GM19193 (cell line): ENCODE measurements around the gene RAB9A.

ENCODE experiments used
- POLR2A ChIP-seq: IDR thresholded peaks from 4 replicates; pipeline ENCODE4 v1.6.1; 2011; ENCODE audit not compliant: insufficient read depth, insufficient read length; ENCODE audit errors: extremely low read depth

The RAB9A gene

GRCh38 chrX:13694359-13694758, 5.4 kb downstream of the RAB9A start:
- TF ChIP-seq POLR2A: no peak

DNA sequence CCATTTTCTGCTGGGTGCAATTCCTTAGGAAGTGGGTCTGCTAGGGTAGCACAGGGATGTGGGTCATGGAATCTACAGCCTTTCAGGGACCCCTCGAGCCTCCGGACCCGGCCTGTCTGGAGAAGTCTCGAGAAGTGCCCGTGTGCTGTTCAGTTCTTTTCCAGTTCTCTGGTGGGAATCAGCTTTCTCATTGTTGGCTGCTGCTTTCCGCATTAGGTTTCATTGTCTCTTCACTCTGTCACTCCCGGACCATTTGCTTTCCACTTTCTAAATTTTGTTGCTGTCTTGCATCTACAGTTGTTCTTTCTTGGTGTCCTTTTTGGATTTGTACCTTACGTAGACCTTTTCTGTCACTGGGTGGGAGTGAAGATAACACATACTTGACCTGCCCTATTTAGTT, 6.1 kb downstream of the RAB9A start:
- TF ChIP-seq POLR2A: no peak

- no peak for TF ChIP-seq POLR2A
These were observed 6.7 kb downstream of the RAB9A start for GRCh38 chrX:13695601-13696115.

GRCh38 chrX:13697455-13697854, 8.5 kb downstream of the RAB9A start:
- TF ChIP-seq POLR2A: no peak

- no peak for TF ChIP-seq POLR2A
These were observed 9.0 kb downstream of the RAB9A start for GRCh38 chrX:13697976-13698375.

- TF ChIP-seq POLR2A: no peak
These were observed 9.5 kb downstream of the RAB9A start for GRCh38 chrX:13698432-13698831.

- TF ChIP-seq POLR2A: no peak
These were observed 10.4 kb downstream of the RAB9A start for GRCh38 chrX:13699183-13699826.

- TF ChIP-seq POLR2A: no peak
These were observed 11.5 kb downstream of the RAB9A start for GRCh38 chrX:13700380-13700779.

DNA sequence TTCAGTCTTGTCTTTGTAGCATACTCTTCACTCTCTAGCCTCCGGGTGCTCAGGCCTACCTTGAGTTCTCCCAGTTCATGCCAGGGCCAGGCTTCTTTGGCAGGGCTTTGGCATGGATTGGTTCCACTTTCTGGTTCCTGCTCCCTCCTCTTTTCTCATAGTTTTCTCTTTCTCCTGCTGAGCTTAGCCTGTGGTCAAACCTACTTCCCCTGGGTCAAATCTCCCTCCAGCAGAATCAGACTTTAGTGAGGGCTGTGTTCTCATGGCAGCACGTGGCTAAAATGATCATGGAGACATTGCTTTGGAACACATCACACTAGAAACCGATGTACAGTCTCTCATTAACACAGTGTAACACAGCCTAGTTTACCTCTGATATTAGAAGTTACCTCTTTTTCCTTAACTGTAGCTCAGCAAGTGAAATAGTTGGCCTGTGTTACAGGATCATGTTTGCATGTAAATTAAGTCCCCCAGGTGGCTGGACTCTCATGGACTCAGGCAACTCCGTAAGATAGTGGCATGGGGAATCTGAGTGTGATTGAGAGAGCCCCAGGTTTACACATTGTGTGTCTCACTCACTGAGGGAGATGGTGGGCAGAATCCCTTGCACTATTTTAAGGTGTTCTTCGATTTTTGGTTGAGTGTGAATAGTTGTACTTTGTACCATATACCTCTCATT, 13.3 kb downstream of the RAB9A start:
- TF ChIP-seq POLR2A: no peak

DNA sequence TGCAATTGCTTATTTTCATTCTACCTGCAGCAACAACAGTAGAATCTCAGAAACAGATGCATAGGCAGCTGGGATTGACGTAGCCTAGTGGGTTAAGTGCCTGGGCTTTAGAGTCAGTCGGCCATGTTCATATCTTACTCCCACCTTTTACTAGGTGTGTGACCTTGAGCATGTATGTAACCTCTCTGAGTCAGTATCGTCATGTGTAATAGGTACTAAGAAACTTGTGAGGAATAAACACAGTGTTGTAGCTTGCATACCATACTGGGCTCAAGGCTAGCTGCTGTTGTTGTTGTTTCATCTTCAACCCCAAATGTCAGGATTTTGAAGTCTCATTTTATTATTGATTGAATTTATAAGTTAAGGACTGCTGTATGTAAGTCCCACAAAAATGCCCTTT, 14.2 kb downstream of the RAB9A start:
- no peak for TF ChIP-seq POLR2A

DNA sequence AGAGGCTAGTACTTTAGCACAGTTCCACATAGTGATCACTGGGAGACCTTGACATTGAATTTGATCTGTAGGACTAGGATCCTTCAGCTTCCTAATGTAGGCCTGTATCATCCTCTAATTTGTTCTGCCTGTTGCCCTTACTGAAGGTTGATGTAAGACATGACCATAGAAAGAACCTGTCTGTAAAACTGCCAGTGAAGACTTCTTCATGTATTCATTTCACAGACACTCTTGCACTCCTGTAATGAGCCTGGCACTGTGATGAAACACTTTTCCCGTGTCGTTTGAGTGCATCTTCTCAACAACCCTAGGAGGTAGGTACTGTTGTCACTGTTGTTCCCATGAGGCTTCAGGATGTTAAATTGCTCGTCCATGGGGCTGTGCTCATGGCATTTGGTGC, 14.7 kb downstream of the RAB9A start:
- no peak for TF ChIP-seq POLR2A

DNA sequence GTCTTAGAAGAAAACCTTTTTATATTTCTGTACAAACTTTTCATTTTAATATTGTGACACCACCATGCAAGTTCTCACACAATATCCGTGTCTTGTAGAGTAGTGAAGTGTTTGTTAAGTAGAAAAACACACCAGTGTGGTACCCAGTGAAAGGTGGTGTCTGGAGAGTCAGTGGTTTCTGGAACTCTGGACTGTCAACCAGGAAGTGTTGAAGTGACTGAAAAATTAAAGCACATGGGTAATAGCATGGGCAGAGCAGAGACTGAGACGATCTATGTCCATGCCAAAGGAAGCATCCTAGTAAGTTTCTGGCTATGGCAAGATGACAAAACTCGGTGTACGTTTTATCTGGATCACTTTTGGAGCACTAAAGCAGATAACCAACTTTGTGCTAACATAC, 22.2 kb downstream of the RAB9A start:
- TF ChIP-seq POLR2A: no peak

- TF ChIP-seq POLR2A: no peak
These were observed 27.5 kb downstream of the RAB9A start for GRCh38 chrX:13716455-13716854.

DNA sequence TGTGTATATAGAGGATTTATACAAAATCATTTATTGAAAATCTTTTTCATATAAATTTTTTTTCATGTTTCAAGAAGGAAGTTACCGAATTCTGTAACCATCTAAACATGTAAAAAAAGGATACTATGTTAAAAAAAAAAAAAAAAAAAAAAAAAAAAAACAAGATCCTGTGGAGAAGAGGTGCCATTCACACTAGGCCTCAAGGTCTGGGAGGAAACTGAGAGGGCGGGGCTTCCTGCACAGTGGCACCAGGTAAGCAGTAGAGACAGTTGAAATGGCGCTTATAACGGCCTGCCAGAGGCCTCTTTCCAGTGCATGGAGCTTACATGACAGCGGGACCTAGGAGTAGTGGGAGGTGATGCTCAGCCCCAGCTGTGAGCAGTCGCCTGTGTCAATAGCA, 28.0 kb downstream of the RAB9A start:
- TF ChIP-seq POLR2A: no peak

GRCh38 chrX:13717700-13718472, 29.0 kb downstream of the RAB9A start:
- no peak for TF ChIP-seq POLR2A

DNA sequence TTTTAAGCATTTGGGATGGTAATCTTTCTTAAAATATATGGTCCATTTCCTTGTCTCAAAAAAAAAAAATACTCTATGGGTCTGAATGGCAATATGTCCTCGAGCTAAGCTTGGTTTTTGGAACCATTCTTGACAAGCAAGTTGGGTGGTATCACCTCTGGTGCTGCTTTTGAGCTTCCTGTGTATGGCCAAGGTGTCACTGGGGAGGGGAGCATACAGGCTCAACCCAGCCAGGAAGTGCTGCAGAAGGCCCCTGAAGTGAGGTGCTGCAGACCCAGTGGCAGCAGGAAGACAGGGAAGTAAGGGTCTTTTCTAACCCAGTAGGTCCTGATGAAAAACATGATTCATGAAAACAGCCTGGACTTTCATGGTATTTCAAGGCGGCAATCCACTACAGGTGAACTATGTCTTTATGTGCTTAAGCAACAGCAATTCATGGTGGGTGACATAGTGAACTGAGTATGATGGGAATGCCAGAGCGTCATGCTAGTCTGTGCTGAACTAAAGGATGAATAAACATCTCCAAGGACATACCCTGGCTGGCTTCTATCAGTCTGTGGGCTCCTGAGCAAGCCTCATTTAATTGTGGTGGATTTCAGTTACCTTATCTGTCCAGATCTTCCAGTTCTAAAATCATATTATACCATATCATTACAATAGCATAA, 30.4 kb downstream of the RAB9A start:
- no peak for TF ChIP-seq POLR2A

DNA sequence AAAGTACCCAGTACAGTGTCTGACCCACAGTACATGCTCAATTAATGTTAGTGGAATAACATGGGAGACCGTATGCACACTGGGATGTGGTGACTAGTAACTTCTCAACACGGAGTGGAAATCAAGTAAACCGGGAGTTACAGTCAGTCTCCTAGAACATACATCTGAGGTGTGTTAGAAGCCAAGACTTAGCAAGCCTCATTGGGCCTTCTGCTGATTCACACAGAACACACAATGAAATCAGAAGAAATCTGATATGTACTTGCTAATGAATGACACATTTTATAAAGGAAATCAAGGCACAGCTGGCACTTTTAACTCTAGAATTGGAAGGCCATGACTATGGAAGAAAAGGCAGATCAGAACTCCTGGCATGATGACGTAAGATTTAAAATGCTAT, 32.4 kb downstream of the RAB9A start:
- no peak for TF ChIP-seq POLR2A
